ENCODE data around the gene CLTB. TPM values are rescaled to one million over a fixed set of nuclear protein-coding genes. Genes with fewer than 3 reads are reported as not detected.

The CLTB gene
- polyA plus RNA-seq, 2 of the 4 experiments (the other 2 are of a cell fraction): 42.2 to 47.4 TPM

GRCh38 chr5:176429972-176430371, 13.6 kb upstream of the CLTB start:
- DNase-seq (ENCODE audit: low read depth in 1 of 2, low spot score in 1 of 2) (peak in 1 of 2 experiments; percentile 49), ATAC-seq (peak; percentile 66 to 86; a peak in 4 of 6 replicates), FAIRE-seq (no peak)
- H3K4me3 ChIP-seq: no peak overlapping the region
- ChIA-PET CTCF (interaction anchor here (2.5 to 2.8 kb wide), 2 partner anchors 9 to 18 kb away, joined by 9 to 16 read pairs; partner anchors contain the start of gene FAF2), POLR2A (no interaction called here)
- H3K4me2 ChIP-seq: no peak overlapping the region
- TF ChIP-seq GATA3 (IDR thresholded peaks at IDR 0.05; ENCODE audit: borderline replicate concordance): no peak
- no peak for TF ChIP-seq MAX (IDR thresholded peaks at IDR 0.05)
- no peak for TF ChIP-seq TFCP2L1 (CRISPR knock-in tag; IDR thresholded peaks at IDR 0.05)
- TF ChIP-seq SMC3 (IDR thresholded peaks at IDR 0.05): no peak
- no peak for TF ChIP-seq NFE2L2 (conservative IDR thresholded peaks at IDR 0.05; ENCODE audit: low read length)
- no peak for TF ChIP-seq ATOH8 (CRISPR knock-in tag; IDR thresholded peaks at IDR 0.05; ENCODE audit: low read depth)
- TF ChIP-seq POLR2AphosphoS2 (conservative IDR thresholded peaks at IDR 0.05; ENCODE audit: low read length): no peak
- TF ChIP-seq HDAC2 (IDR thresholded peaks at IDR 0.05): no peak
- no peak for TF ChIP-seq ZFP36 (IDR thresholded peaks at IDR 0.05; ENCODE audit: borderline replicate concordance, partially characterized antibody)
- no peak for TF ChIP-seq JUN (IDR thresholded peaks at IDR 0.05)
- TF ChIP-seq KDM1A (IDR thresholded peaks at IDR 0.05; ENCODE audit: low read depth): no peak
- TF ChIP-seq RAD21 (conservative IDR thresholded peaks at IDR 0.05 in 1 of 2, IDR thresholded peaks at IDR 0.05 in 1 of 2): no peak
- no peak for TF ChIP-seq EHF (CRISPR knock-in tag; IDR thresholded peaks at IDR 0.05)
- no peak for TF ChIP-seq HOXB13 (CRISPR knock-in tag; IDR thresholded peaks at IDR 0.05; ENCODE audit: low read depth)
- no peak for TF ChIP-seq PBX3 (IDR thresholded peaks at IDR 0.05)
- no peak for TF ChIP-seq CHD2 (IDR thresholded peaks at IDR 0.05; ENCODE audit: low read length, partially characterized antibody)
- TF ChIP-seq EHMT2 (IDR thresholded peaks at IDR 0.05; ENCODE audit: low read depth): no peak
- no peak for TF ChIP-seq SREBF2 (IDR thresholded peaks at IDR 0.05)
- TF ChIP-seq JUNB (IDR thresholded peaks at IDR 0.05): no peak
- no peaks in the 10 kb centered on the region for H3K9me3 ChIP-seq
- 52% methylated on average over 4 of the region's 4 CpGs for WGBS (ENCODE audit: missing lambda C conversion rate)
- H3K27ac ChIP-seq: no peak overlapping the region
- peaks cover 12% of the 10 kb centered on the region; the same call in 2 of the 3 replicates for H3K4me1 ChIP-seq

- no peak for FAIRE-seq
- H3K4me2 ChIP-seq: peak overlapping the region; percentile 49
- POLR2A ChIA-PET: no interaction called here
- peaks cover 12% of the 10 kb centered on the region; the same call in 2 of the 3 replicates for H3K4me1 ChIP-seq
- WGBS (ENCODE audit: missing lambda C conversion rate): 62% methylated on average over 4 of the region's 4 CpGs
- TF ChIP-seq ELK1 (IDR thresholded peaks at IDR 0.05; ENCODE audit: low read depth, low read length): no peak
- H3K4me3 ChIP-seq: no peak overlapping the region
- peak in 1 of 2 experiments; percentile 61 for DNase-seq (ENCODE audit: low read depth in 1 of 2, low spot score in 1 of 2)
- peak overlapping the region; percentile 33 to 62; a peak in 3 of 6 replicates for H3K27ac ChIP-seq
- CTCF ChIA-PET: interaction anchor here (2.5 to 3.0 kb wide), 2 partner anchors 11 to 20 kb away, joined by 16 to 19 read pairs; partner anchors contain the start of genes CLTB and FAF2
- H3K9me3 ChIP-seq: no peaks in the 10 kb centered on the region
- no peak for ATAC-seq
These were observed 11.6 kb upstream of the CLTB start for GRCh38 chr5:176427971-176428370.

GRCh38 chr5:176426876-176427275, 10.5 kb upstream of the CLTB start:
- Histone ChIP-seq H3K4me3 (no peak overlapping the region), H3K9me3 (no peaks in the 10 kb centered on the region), H3K27ac (no peak overlapping the region), H3K4me1 (peaks cover 12% of the 10 kb centered on the region; the same call in 2 of the 3 replicates), H3K4me2 (no peak overlapping the region)
- FAIRE-seq (no peak), ATAC-seq (no peak), DNase-seq (ENCODE audit: low read depth in 1 of 2, low spot score in 1 of 2) (no peak)
- CTCF ChIA-PET: interaction anchor here (0.7 to 3.0 kb wide), 5 partner anchors 10 to 116 kb away, joined by 3 to 19 read pairs (median 4); partner anchors contain the start of gene CLTB
- POLR2A ChIA-PET: no interaction called here
- 68% methylated on average over 1 of the region's 1 CpG for WGBS (ENCODE audit: missing lambda C conversion rate)
- no peak for TF ChIP-seq ZSCAN20 (CRISPR knock-in tag; IDR thresholded peaks at IDR 0.05)
- no peak for TF ChIP-seq RARB (CRISPR knock-in tag; IDR thresholded peaks at IDR 0.05)
- TF ChIP-seq MAZ (IDR thresholded peaks at IDR 0.05; ENCODE audit: borderline replicate concordance, low read depth, low read length): no peak
- no peak for TF ChIP-seq ZC3H11A (IDR thresholded peaks at IDR 0.05)
- no peak for TF ChIP-seq HOXA7 (CRISPR knock-in tag; IDR thresholded peaks at IDR 0.05)
- TF ChIP-seq GATA3 (IDR thresholded peaks at IDR 0.05; ENCODE audit: borderline replicate concordance): no peak
- no peak for TF ChIP-seq SREBF2 (IDR thresholded peaks at IDR 0.05)
- no peak for TF ChIP-seq KDM1A (IDR thresholded peaks at IDR 0.05; ENCODE audit: low read depth)
- TF ChIP-seq JUN (IDR thresholded peaks at IDR 0.05): no peak
- TF ChIP-seq POLR2AphosphoS2 (conservative IDR thresholded peaks at IDR 0.05; ENCODE audit: low read length): no peak
- no peak for TF ChIP-seq EHMT2 (IDR thresholded peaks at IDR 0.05; ENCODE audit: low read depth)

Data from A549 (cell line).